Trophoblast cell (in vitro differentiated cells and primary cell): Measurements from ENCODE around the gene ZNF70.
"Not testable (repeated sequence)": the region's sequence is repeated elsewhere in the genome, so short reads cannot be mapped to it uniquely, and the experiment has no call there.

Source experiments
- DNase-seq, 2 donors: peaks; one replicate each; pipeline ENCODE4 v3.0.0-alpha.2; 2016
- H2AFZ ChIP-seq: 2 replicates; pipeline ENCODE4 v1.6.1; 2013; ENCODE audit warnings: low read length, moderate library complexity, mild to moderate bottlenecking; ENCODE audit not compliant: insufficient read depth, poor library complexity
- H2AK5ac ChIP-seq: 2 replicates; pipeline ENCODE4 v1.6.1; 2013; ENCODE audit warnings: mild to moderate bottlenecking, low read length
- H2BK120ac ChIP-seq: 2 replicates; pipeline ENCODE4 v1.6.1; 2013; ENCODE audit warnings: low read length, mild to moderate bottlenecking, moderate library complexity; ENCODE audit not compliant: insufficient read depth, poor library complexity
- H2BK12ac ChIP-seq: 2 replicates; pipeline ENCODE4 v1.6.1; 2013; ENCODE audit warnings: mild to moderate bottlenecking, low read length, moderate library complexity
- H2BK5ac ChIP-seq: 2 replicates; pipeline ENCODE4 v1.6.1; 2013; ENCODE audit warnings: low read length, low read depth, moderate library complexity, mild to moderate bottlenecking; ENCODE audit not compliant: poor library complexity
- H3K14ac ChIP-seq: 2 replicates; pipeline ENCODE4 v1.6.1; 2013; ENCODE audit warnings: mild to moderate bottlenecking, low read length
- H3K18ac ChIP-seq: 2 replicates; pipeline ENCODE4 v1.6.1; 2013; ENCODE audit warnings: mild to moderate bottlenecking, low read length
- H3K23ac ChIP-seq: 2 replicates; pipeline ENCODE4 v1.6.1; 2013; ENCODE audit warnings: low read length
- H3K27ac ChIP-seq: 2 replicates; pipeline ENCODE4 v1.5.1; 2013; ENCODE audit warnings: low read depth, mild to moderate bottlenecking, inconsistent platforms, low read length, moderate library complexity
- H3K27me3 ChIP-seq: 2 replicates; pipeline ENCODE4 v1.6.1; 2013; ENCODE audit warnings: inconsistent platforms, mild to moderate bottlenecking, low read length, moderate library complexity; ENCODE audit not compliant: insufficient read depth
- H3K36me3 ChIP-seq, 2 experiments: 1 replicate in 1 of 2; 2 replicates in 1 of 2; pipeline ENCODE4 v1.6.1; 2013; ENCODE audit warnings: low read length in 2 of 2, mild to moderate bottlenecking in 2 of 2, moderate library complexity in 1 of 2; ENCODE audit not compliant: insufficient read depth in 2 of 2, control insufficient read depth in 1 of 2
- H3K4ac ChIP-seq: 2 replicates; pipeline ENCODE4 v1.6.1; 2013; ENCODE audit warnings: low read depth, mild to moderate bottlenecking, low read length, moderate library complexity
- H3K4me1 ChIP-seq, 2 experiments: 1 replicate in 1 of 2; 2 replicates in 1 of 2; pipeline ENCODE4 v1.6.1; 2013; ENCODE audit warnings: low read length in 2 of 2, mild to moderate bottlenecking in 2 of 2, moderate library complexity in 1 of 2; ENCODE audit not compliant: insufficient read depth in 2 of 2, control insufficient read depth in 1 of 2
- H3K4me2 ChIP-seq: 2 replicates; pipeline ENCODE4 v1.6.1; 2013; ENCODE audit warnings: inconsistent platforms, mild to moderate bottlenecking, low read length, moderate library complexity
- H3K4me3 ChIP-seq: 2 replicates; pipeline ENCODE4 v1.5.1; 2013; ENCODE audit warnings: mild to moderate bottlenecking, low read depth, low read length, inconsistent platforms
- H3K79me1 ChIP-seq: one replicate; pipeline ENCODE4 v1.6.1; 2013; ENCODE audit warnings: low read length
- H3K79me2 ChIP-seq: 2 replicates; pipeline ENCODE4 v1.6.1; 2013; ENCODE audit warnings: low read length, mild to moderate bottlenecking; ENCODE audit not compliant: control insufficient read depth, insufficient read depth, poor library complexity
- H3K9ac ChIP-seq: 2 replicates; pipeline ENCODE4 v1.6.1; 2013; ENCODE audit warnings: mild to moderate bottlenecking, low read length
- H3K9me3 ChIP-seq: 2 replicates; pipeline ENCODE4 v1.6.1; 2013; ENCODE audit warnings: low read depth, mild to moderate bottlenecking, control low read depth, inconsistent platforms, low read length; ENCODE audit not compliant: insufficient read depth
- H4K12ac ChIP-seq: 2 replicates; pipeline ENCODE4 v1.6.1; 2013; ENCODE audit warnings: low read depth, mild to moderate bottlenecking, low read length, moderate library complexity
- H4K8ac ChIP-seq: 2 replicates; pipeline ENCODE4 v1.6.1; 2013; ENCODE audit warnings: low read depth, mild to moderate bottlenecking, low read length, moderate library complexity
- H4K91ac ChIP-seq: one replicate; pipeline ENCODE4 v1.6.1; 2013; ENCODE audit warnings: low read depth, mild to moderate bottlenecking, low read length, moderate library complexity
- WGBS: extraction: QIAGEN DNeasy Blood & Tissue Kit; methylation state at CpG from one replicate; pipeline ENCODE4 v1.1.7; 2013; ENCODE audit warnings: missing lambda C conversion rate; ENCODE audit not compliant: insufficient read length, insufficient coverage; ENCODE audit errors: extremely low coverage; 5-methylcytosine and 5-hydroxymethylcytosine counted together

Gene ZNF70

GRCh38 chr22:23737696-23738095, 13.2 kb downstream of the ZNF70 start:
- H3K9ac ChIP-seq = no peak overlapping the region
- no peaks in the 10 kb centered on the region for H3K27me3 ChIP-seq
- no peak for DNase-seq

GRCh38 chr22:23728108-23728507, 22.8 kb downstream of the ZNF70 start:
- not testable (repeated sequence) for H3K14ac ChIP-seq, H3K4ac ChIP-seq, H2BK5ac ChIP-seq, H3K79me1 ChIP-seq, H3K79me2 ChIP-seq, H3K23ac ChIP-seq, H4K8ac ChIP-seq, H4K12ac ChIP-seq, H2BK120ac ChIP-seq, H4K91ac ChIP-seq, H3K27ac ChIP-seq, H3K27me3 ChIP-seq, H3K4me2 ChIP-seq, H3K18ac ChIP-seq, H3K36me3 ChIP-seq, H2AK5ac ChIP-seq, H2AFZ ChIP-seq, DNase-seq, H3K9ac ChIP-seq, H3K4me3 ChIP-seq, H2BK12ac ChIP-seq, H3K9me3 ChIP-seq, H3K4me1 ChIP-seq
- no CpG with 5 or more reads among the region's 4 CpGs for WGBS

More at GRCh38 chr22:23737696-23738095, 13.2 kb downstream of the ZNF70 start:
- H3K4me3 ChIP-seq = no peak overlapping the region
- no peak overlapping the region for H3K14ac ChIP-seq
- no peak overlapping the region for H2AFZ ChIP-seq
- H2BK5ac ChIP-seq = no peak overlapping the region
- H3K9me3 ChIP-seq = peaks cover 3% of the 10 kb centered on the region
- H3K4me1 ChIP-seq = no peaks in the 10 kb centered on the region
- no peak overlapping the region for H3K4me2 ChIP-seq
- no peaks in the 10 kb centered on the region for H3K36me3 ChIP-seq
- no peak overlapping the region for H3K18ac ChIP-seq
- H3K27ac ChIP-seq = no peak overlapping the region
- H3K79me2 ChIP-seq = no peaks in the 10 kb centered on the region
- no peak overlapping the region for H4K12ac ChIP-seq
- no peak overlapping the region for H2AK5ac ChIP-seq
- no peak overlapping the region for H4K8ac ChIP-seq
- H3K4ac ChIP-seq = no peak overlapping the region
- no peaks in the 10 kb centered on the region for H3K79me1 ChIP-seq
- H4K91ac ChIP-seq = no peak overlapping the region
- H2BK120ac ChIP-seq = no peak overlapping the region
- H3K23ac ChIP-seq = no peak overlapping the region
- H2BK12ac ChIP-seq = no peak overlapping the region

GRCh38 chr22:23722724-23723123, 28.2 kb downstream of the ZNF70 start:
- no peak overlapping the region for H3K4me2 ChIP-seq
- no CpG with 5 or more reads among the region's 2 CpGs for WGBS
- no peaks in the 10 kb centered on the region for H3K4me1 ChIP-seq
- no peaks in the 10 kb centered on the region for H3K79me2 ChIP-seq
- H3K27me3 ChIP-seq = no peaks in the 10 kb centered on the region
- H2BK12ac ChIP-seq = no peak overlapping the region
- H3K4ac ChIP-seq = no peak overlapping the region
- H3K18ac ChIP-seq = no peak overlapping the region
- no peak overlapping the region for H3K14ac ChIP-seq
- no peak overlapping the region for H3K4me3 ChIP-seq
- H2BK120ac ChIP-seq = no peak overlapping the region
- H4K12ac ChIP-seq = no peak overlapping the region
- H2BK5ac ChIP-seq = no peak overlapping the region
- DNase-seq = no peak
- no peaks in the 10 kb centered on the region for H3K9me3 ChIP-seq
- H3K79me1 ChIP-seq = no peaks in the 10 kb centered on the region
- no peak overlapping the region for H3K23ac ChIP-seq
- no peak overlapping the region for H4K8ac ChIP-seq
- H3K9ac ChIP-seq = no peak overlapping the region
- H4K91ac ChIP-seq = no peak overlapping the region
- H3K27ac ChIP-seq = no peak overlapping the region
- H2AK5ac ChIP-seq = no peak overlapping the region
- H3K36me3 ChIP-seq = no peaks in the 10 kb centered on the region
- H2AFZ ChIP-seq = no peak overlapping the region

- Histone ChIP-seq H3K9me3 (no peaks in the 10 kb centered on the region), H3K9ac (no peak overlapping the region), H2BK5ac (no peak overlapping the region), H3K4me3 (no peak overlapping the region), H3K79me1 (peaks cover 4% of the 10 kb centered on the region), H4K91ac (no peak overlapping the region), H2BK12ac (no peak overlapping the region), H3K27ac (no peak overlapping the region), H3K79me2 (no peaks in the 10 kb centered on the region), H2BK120ac (no peak overlapping the region), H2AK5ac (no peak overlapping the region), H4K8ac (no peak overlapping the region), H3K4me2 (no peak overlapping the region), H4K12ac (no peak overlapping the region), H3K18ac (no peak overlapping the region), H3K4me1 (peaks cover 2 to 4% of the 10 kb centered on the region in 2 experiments), H2AFZ (no peak overlapping the region), H3K4ac (no peak overlapping the region), H3K36me3 (no peaks in the 10 kb centered on the region), H3K14ac (no peak overlapping the region), H3K27me3 (no peaks in the 10 kb centered on the region), H3K23ac (no peak overlapping the region)
- DNase-seq = no peak
- no CpG with 5 or more reads among the region's 4 CpGs for WGBS
These were observed 28.8 kb downstream of the ZNF70 start for GRCh38 chr22:23722160-23722559.
